HG03571 (cell line): Measurements from ENCODE around the gene USP19.

ENCODE experiments used
- ATAC-seq: cut with Tn5 transposase; IDR thresholded peaks from one replicate; pipeline ENCODE4 v1.9.1; 2021; ENCODE audit not compliant: unreplicated experiment

Gene USP19

GRCh38 chr3:49134471-49135265 is 14.0 kb upstream of the USP19 start:
- ATAC-seq = no peak

- no peak for ATAC-seq
These were observed 12.8 kb upstream of the USP19 start for GRCh38 chr3:49133226-49133951.

- no peak for ATAC-seq
These were observed 12.0 kb upstream of the USP19 start, which contains the start of gene LAMB2 for GRCh38 chr3:49132437-49133225. Gene LAMB2, minus strand, starts transcription at chr3:49133050. Its CDS starts 183 bp downstream, at chr3:49132867.

- ATAC-seq = no peak
These were observed 11.4 kb upstream of the USP19 start for GRCh38 chr3:49132073-49132436.

- no peak for ATAC-seq
These were observed 11.0 kb upstream of the USP19 start for GRCh38 chr3:49131576-49131975.

GRCh38 chr3:49131040-49131439 is 10.4 kb upstream of the USP19 start:
- ATAC-seq = no peak

GRCh38 chr3:49124991-49125670 is 4.5 kb upstream of the USP19 start:
- no peak for ATAC-seq

- ATAC-seq = no peak
These were observed 3.6 kb upstream of the USP19 start for GRCh38 chr3:49124203-49124602.

- ATAC-seq = no peak
These were observed 3.1 kb upstream of the USP19 start for GRCh38 chr3:49123687-49124086.

GRCh38 chr3:49122886-49123545 is 2.4 kb upstream of the USP19 start:
- no peak for ATAC-seq

GRCh38 chr3:49122451-49122850 is 1.8 kb upstream of the USP19 start:
- no peak for ATAC-seq

- no peak for ATAC-seq
These were observed 1.4 kb upstream of the USP19 start for GRCh38 chr3:49122022-49122421.

GRCh38 chr3:49121132-49121736 is 611 bp upstream of the USP19 start:
- ATAC-seq = no peak

GRCh38 chr3:49120096-49120437 is 556 bp downstream of the USP19 start:
- no peak for ATAC-seq

GRCh38 chr3:49119439-49119838 is 1.2 kb downstream of the USP19 start:
- no peak for ATAC-seq

- ATAC-seq = no peak
These were observed 1.6 kb downstream of the USP19 start for GRCh38 chr3:49119036-49119435.

- ATAC-seq = no peak
These were observed 8.4 kb downstream of the USP19 start for GRCh38 chr3:49112262-49112661.

GRCh38 chr3:49111347-49111746 is 9.3 kb downstream of the USP19 start:
- no peak for ATAC-seq

- no peak for ATAC-seq
These were observed 9.8 kb downstream of the USP19 start for GRCh38 chr3:49110780-49111179.

- ATAC-seq = no peak
These were observed 12.3 kb downstream of the USP19 start for GRCh38 chr3:49108346-49108745.
